Sigmoid colon (tissue), 4 donors: ENCODE results near the gene IFITM10.

Experiments used
- EP300 ChIP-seq, 4 donors: sonication (generic); formaldehyde crosslinking; IDR thresholded peaks; one replicate each; pipeline ENCODE4 v1.6.1; 2017; ENCODE audit warnings: antibody characterized with exemption in 4 of 4
- POLR2A ChIP-seq, 2 donors: fragments of 450-650 bp; IDR thresholded peaks; one replicate each; pipeline ENCODE4 v1.6.1; 2016; ENCODE audit warnings: antibody characterized with exemption in 2 of 2, mild to moderate bottlenecking in 2 of 2, moderate library complexity in 2 of 2
- POLR2AphosphoS5 ChIP-seq, 4 donors: sonication (generic); formaldehyde crosslinking; IDR thresholded peaks; one replicate each; pipeline ENCODE4 v1.6.1; 2017; ENCODE audit warnings: antibody characterized with exemption in 4 of 4
- TF ChIP-seq, protein P1 (sequence below), 4 experiments: fragments of 450-650 bp in 3 of 4; fragments of 200-600 bp in 1 of 4; IDR thresholded peaks; one replicate each; pipeline ENCODE4 v1.5.1; 2016 to 2019; ENCODE audit warnings: antibody characterized with exemption in 4 of 4, mild to moderate bottlenecking in 3 of 4, moderate library complexity in 2 of 4

DNA sequence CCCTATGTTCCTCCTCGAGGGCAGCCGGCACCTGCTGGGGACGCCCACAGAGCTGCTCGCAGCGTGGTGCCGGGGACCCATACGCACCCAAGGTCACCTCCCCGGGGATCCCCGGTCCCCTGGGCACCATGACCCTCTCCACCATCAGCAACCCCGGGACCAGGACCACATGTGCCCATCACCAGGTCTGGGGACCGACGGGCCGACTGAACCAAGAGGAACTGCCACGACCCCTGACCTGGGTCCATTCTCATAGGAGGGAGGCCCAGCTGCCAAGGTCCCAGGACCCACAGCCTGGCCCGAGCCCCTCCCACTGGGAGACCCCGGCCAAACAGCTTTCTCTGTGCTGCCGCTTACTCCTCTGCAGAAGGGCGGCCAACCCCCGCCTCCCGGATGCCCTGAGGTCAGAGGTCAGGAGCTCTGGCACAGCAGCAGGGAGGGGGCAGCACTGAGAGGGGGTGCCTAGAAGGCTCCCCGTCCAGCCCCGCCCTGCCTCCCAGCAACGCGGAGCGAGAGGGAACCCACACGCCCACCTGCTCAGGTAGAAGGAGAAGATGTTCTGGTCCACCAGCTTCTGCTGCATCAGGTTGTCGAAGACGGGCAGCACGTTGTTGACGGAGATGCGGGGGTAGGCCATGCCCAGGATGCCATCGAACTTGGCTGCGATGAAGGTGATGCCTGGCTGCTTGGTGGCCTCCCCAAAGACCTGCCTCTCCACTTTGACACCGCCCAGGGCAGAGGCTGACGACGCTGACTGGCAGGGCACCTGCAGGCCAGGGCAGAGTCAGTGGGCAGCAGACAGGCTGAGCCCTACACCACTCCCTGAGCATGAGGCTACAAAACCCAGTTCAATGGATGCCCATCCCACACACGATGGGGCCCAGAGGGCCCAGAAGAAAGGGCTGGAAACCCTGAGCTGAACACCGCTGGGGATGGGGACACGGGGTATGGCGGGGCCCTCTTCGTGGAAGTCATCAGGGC, 6.7 kb upstream of the IFITM10 start:
- TF ChIP-seq, protein P1, sequence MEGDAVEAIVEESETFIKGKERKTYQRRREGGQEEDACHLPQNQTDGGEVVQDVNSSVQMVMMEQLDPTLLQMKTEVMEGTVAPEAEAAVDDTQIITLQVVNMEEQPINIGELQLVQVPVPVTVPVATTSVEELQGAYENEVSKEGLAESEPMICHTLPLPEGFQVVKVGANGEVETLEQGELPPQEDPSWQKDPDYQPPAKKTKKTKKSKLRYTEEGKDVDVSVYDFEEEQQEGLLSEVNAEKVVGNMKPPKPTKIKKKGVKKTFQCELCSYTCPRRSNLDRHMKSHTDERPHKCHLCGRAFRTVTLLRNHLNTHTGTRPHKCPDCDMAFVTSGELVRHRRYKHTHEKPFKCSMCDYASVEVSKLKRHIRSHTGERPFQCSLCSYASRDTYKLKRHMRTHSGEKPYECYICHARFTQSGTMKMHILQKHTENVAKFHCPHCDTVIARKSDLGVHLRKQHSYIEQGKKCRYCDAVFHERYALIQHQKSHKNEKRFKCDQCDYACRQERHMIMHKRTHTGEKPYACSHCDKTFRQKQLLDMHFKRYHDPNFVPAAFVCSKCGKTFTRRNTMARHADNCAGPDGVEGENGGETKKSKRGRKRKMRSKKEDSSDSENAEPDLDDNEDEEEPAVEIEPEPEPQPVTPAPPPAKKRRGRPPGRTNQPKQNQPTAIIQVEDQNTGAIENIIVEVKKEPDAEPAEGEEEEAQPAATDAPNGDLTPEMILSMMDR (IDR thresholded peaks at IDR 0.05), result no peak
- no peak for TF ChIP-seq POLR2AphosphoS5 (IDR thresholded peaks at IDR 0.05)
- TF ChIP-seq POLR2A (IDR thresholded peaks at IDR 0.05), result no peak
- TF ChIP-seq EP300 (IDR thresholded peaks at IDR 0.05), result no peak
